HCT116 (cell line): Measurements from ENCODE around the gene PCBP1.

Experiments
- CEBPB ChIP-seq: IDR thresholded peaks from 2 replicates; pipeline ENCODE4 v1.6.1; 2012; ENCODE audit warnings: low read depth
- EZH2 ChIP-seq: fragments of 200-600 bp; sonication (generic); IDR thresholded peaks from 2 replicates; pipeline ENCODE4 v1.6.1; 2017; ENCODE audit warnings: antibody characterized with exemption, mixed run types
- EZH2phosphoT487 ChIP-seq: fragments of 200-600 bp; IDR thresholded peaks from 2 replicates; pipeline ENCODE4 v1.6.1; 2018; ENCODE audit warnings: antibody characterized with exemption, borderline replicate concordance
- POLR2A ChIP-seq: IDR thresholded peaks from 2 replicates; pipeline ENCODE4 v1.7.0; 2011; ENCODE audit warnings: borderline replicate concordance; ENCODE audit not compliant: insufficient read depth, insufficient read length; ENCODE audit errors: extremely low read depth
- POLR2AphosphoS5 ChIP-seq: IDR thresholded peaks from 2 replicates; pipeline ENCODE4 v1.6.1; 2011; ENCODE audit warnings: mild to moderate bottlenecking, low read depth, low read length, moderate library complexity
- RAD21 ChIP-seq: IDR thresholded peaks from 2 replicates; pipeline ENCODE4 v1.6.1; 2012; ENCODE audit warnings: low read depth, mild to moderate bottlenecking
- SIN3A ChIP-seq: IDR thresholded peaks from 2 replicates; pipeline ENCODE4 v1.6.1; 2012; ENCODE audit warnings: low read depth
- SP1 ChIP-seq: IDR thresholded peaks from 2 replicates; pipeline ENCODE4 v1.6.1; 2012; ENCODE audit warnings: low read depth
- TCF7L2 ChIP-seq: IDR thresholded peaks from 2 replicates; pipeline ENCODE4 v1.7.0; 2011; ENCODE audit warnings: borderline replicate concordance, inconsistent platforms; ENCODE audit not compliant: insufficient read depth, insufficient read length; ENCODE audit errors: extremely low read depth
- TF ChIP-seq, protein P1 (sequence below), 3 experiments: fragments of 200-600 bp in 1 of 3; sonication (generic) in 1 of 3; IDR thresholded peaks in 2 of 3; conservative IDR thresholded peaks in 1 of 3; 2 replicates each; pipeline ENCODE4 v1.5.1; 2012 to 2017; ENCODE audit warnings: low read depth in 2 of 3, low read length in 2 of 3, antibody characterized with exemption in 1 of 3, borderline replicate concordance in 1 of 3, control low read depth in 1 of 3, mild to moderate bottlenecking in 1 of 3, mixed read lengths in 1 of 3, mixed run types in 1 of 3, moderate library complexity in 1 of 3; ENCODE audit not compliant: insufficient read depth in 1 of 3
- TF ChIP-seq, protein P2 (sequence below): IDR thresholded peaks from 2 replicates; pipeline ENCODE4 v1.6.1; 2012
- TF ChIP-seq, protein P3 (sequence below): IDR thresholded peaks from 2 replicates; pipeline ENCODE4 v1.6.1; 2012; ENCODE audit warnings: low read depth

DNA sequence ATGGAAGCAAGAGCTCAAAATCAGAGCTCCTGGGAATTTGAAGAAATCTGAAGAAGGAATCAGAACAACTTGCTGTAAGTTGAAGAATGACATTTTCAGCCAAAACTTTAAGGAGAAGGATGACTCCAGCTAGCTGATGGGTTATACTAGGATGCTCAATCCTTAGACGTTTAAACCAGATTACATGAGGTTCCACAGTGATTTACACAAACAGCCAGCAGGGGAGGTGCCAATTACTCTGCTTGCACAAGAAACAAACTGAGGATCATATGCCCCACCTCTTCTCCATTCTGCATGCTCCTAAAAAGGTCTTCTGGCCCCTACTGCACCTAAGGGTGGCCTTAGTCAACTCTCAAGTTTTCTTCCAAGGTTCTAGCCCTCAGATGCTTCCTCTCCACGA is 47.9 kb upstream of the PCBP1 start:
- TF ChIP-seq CEBPB: no peak
- no peak for TF ChIP-seq POLR2A
- TF ChIP-seq SIN3A: no peak
- TF ChIP-seq, protein P1, sequence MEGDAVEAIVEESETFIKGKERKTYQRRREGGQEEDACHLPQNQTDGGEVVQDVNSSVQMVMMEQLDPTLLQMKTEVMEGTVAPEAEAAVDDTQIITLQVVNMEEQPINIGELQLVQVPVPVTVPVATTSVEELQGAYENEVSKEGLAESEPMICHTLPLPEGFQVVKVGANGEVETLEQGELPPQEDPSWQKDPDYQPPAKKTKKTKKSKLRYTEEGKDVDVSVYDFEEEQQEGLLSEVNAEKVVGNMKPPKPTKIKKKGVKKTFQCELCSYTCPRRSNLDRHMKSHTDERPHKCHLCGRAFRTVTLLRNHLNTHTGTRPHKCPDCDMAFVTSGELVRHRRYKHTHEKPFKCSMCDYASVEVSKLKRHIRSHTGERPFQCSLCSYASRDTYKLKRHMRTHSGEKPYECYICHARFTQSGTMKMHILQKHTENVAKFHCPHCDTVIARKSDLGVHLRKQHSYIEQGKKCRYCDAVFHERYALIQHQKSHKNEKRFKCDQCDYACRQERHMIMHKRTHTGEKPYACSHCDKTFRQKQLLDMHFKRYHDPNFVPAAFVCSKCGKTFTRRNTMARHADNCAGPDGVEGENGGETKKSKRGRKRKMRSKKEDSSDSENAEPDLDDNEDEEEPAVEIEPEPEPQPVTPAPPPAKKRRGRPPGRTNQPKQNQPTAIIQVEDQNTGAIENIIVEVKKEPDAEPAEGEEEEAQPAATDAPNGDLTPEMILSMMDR (IDR thresholded peaks at IDR 0.05 in 2 of 3, conservative IDR thresholded peaks at IDR 0.05 in 1 of 3; ENCODE audit: borderline replicate concordance in 1 of 3, insufficient read depth in 1 of 3, low read depth in 2 of 3, low read length in 2 of 3): no peak
- TF ChIP-seq EZH2: no peak
- no peak for TF ChIP-seq EZH2phosphoT487
- TF ChIP-seq, protein P2, sequence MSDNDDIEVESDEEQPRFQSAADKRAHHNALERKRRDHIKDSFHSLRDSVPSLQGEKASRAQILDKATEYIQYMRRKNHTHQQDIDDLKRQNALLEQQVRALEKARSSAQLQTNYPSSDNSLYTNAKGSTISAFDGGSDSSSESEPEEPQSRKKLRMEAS: no peak
- TF ChIP-seq, protein P3, sequence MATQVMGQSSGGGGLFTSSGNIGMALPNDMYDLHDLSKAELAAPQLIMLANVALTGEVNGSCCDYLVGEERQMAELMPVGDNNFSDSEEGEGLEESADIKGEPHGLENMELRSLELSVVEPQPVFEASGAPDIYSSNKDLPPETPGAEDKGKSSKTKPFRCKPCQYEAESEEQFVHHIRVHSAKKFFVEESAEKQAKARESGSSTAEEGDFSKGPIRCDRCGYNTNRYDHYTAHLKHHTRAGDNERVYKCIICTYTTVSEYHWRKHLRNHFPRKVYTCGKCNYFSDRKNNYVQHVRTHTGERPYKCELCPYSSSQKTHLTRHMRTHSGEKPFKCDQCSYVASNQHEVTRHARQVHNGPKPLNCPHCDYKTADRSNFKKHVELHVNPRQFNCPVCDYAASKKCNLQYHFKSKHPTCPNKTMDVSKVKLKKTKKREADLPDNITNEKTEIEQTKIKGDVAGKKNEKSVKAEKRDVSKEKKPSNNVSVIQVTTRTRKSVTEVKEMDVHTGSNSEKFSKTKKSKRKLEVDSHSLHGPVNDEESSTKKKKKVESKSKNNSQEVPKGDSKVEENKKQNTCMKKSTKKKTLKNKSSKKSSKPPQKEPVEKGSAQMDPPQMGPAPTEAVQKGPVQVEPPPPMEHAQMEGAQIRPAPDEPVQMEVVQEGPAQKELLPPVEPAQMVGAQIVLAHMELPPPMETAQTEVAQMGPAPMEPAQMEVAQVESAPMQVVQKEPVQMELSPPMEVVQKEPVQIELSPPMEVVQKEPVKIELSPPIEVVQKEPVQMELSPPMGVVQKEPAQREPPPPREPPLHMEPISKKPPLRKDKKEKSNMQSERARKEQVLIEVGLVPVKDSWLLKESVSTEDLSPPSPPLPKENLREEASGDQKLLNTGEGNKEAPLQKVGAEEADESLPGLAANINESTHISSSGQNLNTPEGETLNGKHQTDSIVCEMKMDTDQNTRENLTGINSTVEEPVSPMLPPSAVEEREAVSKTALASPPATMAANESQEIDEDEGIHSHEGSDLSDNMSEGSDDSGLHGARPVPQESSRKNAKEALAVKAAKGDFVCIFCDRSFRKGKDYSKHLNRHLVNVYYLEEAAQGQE: no peak
- no peak for TF ChIP-seq RAD21
- no peak for TF ChIP-seq POLR2AphosphoS5
- no peak for TF ChIP-seq TCF7L2
- TF ChIP-seq SP1: no peak
